ENCODE measurements around the gene MVP.
"Not testable (repeated sequence)": the region's sequence is repeated elsewhere in the genome, so short reads cannot be mapped to it uniquely, and the experiment has no call there.

MVP gene

DNA sequence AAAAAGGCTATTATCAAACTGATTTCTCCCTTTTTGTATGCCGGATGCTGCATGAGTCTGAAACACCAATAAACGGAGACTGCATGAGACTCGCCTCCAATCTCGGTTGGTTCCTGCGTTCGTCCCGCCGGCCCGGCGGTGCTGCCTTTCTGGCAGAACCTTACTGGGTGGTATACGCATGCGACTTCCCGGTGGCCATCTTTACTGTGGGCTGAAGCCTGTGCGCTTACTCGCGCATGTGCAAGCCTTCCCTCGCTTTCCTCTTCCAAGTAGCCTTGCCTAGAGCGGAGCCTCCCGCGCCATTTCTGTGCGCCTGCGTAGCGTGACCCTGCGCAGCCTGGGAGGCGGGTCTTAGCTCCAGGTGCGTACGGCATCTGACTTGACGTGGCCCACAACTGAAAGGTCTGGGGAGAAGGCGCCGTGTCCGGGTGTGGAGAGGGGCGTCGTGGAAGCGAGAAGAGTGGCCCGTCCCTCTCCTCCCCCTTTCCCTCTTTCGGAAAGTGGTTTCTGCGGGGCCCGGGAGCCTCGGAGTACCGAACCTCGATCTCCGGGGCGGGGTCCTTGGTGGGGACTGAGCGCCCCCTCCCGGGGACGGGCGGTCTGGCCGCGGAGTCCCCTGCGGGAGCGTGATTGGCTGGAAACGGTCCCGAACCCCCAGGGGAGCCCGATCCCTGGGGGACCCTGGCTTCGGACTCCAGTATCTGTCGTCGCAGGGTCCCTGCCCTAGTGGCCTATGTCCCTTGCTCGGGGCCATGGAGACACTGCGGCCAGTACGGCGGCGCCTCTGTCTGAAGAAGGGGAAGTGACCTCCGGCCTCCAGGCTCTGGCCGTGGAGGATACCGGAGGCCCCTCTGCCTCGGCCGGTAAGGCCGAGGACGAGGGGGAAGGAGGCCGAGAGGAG is 4.2 kb upstream of the MVP start, which contains the start of gene PAGR1:
Gene PAGR1 (plus strand): TSS at position 360 of the 901 bp plus-strand sequence. CDS start 374 bp downstream, at position 734.
- peak; percentile 98 for DNase-seq

GRCh38 chr16:29816694-29817441 is 3.4 kb upstream of the MVP start:
- DNase-seq = peak; percentile 84

DNA sequence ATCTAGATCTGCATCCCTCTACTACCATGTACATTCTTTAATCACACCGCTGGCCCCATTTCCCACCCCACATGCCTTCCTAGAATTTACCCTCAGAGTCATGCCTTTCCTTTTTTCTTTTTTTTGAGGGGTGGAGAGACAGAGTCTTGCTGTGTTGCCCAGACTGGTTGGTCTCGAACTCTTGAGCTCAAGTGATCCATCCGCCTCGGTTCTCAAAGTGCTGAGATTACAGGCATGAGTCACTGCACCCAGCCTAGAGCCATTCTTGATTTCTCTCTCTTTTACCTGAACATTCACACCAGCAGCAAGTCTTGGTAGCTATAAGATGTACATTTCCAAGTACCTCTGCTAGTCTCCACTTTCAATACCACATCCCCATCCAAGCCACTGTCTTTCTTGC is 2.2 kb upstream of the MVP start:
- DNase-seq = no peak

DNA sequence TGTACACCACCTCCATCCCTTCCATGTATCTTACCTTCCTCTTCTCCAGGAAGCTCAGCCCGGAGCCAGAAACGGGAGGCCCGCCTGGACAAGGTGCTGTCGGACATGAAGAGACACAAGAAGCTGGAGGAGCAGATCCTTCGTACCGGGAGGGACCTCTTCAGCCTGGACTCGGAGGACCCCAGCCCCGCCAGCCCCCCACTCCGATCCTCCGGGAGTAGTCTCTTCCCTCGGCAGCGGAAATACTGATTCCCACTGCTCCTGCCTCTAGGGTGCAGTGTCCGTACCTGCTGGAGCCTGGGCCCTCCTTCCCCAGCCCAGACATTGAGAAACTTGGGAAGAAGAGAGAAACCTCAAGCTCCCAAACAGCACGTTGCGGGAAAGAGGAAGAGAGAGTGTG is 756 bp upstream of the MVP start:
- no peak for DNase-seq

DNA sequence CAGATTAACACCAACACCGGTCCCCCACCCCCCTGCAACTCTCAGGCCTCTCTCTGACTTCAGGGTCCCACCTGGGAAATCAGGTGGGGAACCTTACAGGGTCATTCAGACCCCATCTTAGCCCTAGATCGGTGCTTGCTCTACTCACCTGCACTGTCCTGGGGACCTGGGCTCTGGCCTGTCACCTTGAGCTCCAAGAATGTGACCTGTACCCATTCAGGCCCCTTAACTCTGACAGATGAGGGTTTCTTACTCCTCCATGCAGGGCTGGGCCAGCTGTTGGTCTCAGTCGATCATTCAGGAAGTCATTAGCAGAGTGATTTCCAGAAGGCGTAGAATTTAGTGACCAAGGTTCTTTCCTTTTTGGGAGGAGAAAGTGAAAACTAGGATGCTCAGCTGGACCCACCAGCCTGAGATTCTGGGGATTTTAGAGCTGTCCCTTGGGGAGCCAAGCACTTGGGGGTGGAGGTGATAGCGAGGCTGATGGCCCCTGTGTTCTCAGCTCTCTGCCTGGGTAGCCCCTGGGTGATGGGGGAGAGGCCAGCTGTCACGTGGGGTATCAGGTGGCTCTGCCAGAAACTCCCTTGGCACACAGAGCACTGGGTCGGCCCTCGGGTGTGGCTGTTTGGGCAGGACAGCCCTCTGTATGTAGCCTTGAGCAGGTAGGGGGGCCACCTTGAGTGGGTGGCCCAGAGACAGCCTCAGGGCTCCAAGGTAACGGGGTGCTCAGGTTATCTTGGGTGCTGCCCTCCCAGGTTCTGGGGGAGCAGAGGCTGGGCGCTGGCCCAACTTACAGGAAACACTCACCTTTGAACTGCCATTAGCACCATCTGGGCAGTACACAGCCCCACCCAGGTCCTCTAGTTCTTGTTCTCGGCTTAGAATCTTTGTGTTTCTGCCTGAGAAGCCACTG is 724 bp downstream of the MVP start:
- DNase-seq = peak; percentile 74

DNA sequence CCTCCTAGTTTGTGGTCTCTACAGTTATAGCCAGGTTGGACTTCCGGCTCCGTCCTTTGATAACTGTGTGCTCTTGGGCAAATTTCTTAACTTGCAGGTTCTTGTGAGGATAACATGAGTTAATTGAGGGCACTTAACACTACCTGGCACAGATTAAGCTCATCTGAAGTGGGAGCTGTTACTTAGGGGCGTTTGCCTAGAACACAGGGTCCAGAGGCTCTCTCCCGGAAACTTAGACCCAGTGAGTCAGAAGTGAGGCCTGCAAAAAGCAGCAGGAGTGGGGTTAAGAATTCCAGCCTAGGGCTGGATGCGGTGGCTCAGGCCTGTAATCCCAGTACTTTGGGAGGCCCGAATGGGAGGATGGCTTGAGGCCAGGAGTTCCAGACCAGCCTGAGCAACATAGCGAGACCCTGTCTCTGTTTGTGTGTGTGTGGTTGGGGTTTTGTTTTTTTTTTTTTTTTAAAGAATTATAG is 1.4 kb downstream of the MVP start:
- DNase-seq = no peak

DNA sequence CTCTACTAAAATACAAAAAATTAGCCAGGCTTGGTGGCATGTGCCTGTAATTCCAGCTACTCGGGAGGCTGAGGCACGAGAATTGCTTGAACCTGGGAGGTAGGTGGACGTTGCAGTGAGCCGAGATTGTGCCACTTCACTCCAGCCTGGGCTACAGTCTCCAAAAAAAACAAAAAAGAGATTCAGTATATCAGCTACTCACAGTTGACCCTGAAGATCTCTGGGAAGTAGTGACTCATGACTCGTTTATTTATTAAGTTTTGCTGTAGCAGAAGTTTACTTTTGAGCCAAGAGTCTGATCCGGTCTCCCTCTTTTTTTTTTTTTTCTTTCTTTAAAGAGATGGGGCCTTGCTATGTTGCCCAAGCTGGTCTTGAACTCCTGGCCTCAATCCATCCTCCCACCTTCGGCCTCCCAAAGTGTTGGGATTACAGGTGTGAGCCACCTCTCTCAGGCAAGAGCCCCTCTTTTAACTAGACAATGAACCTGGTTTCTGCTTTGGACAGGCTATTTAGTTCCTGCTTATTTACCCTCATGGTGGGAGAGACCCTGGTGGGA is 4.4 kb downstream of the MVP start:
- DNase-seq = no peak

- DNase-seq = peak; percentile 73
These were observed 5.1 kb downstream of the MVP start for GRCh38 chr16:29825145-29826044.

DNA sequence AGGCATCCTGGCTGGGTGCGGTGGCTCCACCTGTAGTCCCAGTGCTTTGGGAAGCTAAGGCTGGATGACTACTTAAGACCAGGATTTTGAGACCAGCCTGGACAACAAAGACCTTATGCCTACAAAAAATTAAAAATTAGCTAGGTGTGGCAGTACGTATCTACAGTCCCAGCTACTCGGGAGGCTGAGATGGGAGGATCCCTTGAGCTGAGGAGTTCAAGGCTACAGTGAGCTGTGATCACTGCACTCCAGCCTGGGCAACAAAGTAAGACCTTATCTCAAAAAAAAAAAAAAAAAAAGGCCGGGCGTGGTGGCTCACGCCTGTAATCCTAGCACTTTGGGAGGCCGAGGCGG is 6.1 kb downstream of the MVP start:
- no peak for DNase-seq

GRCh38 chr16:29830774-29831173 is 10.5 kb downstream of the MVP start:
- no peak for DNase-seq

GRCh38 chr16:29831490-29831889 is 11.2 kb downstream of the MVP start:
- no peak for DNase-seq

- DNase-seq = not testable (repeated sequence)
These were observed 13.0 kb downstream of the MVP start for GRCh38 chr16:29833219-29833618.

- no peak for DNase-seq
These were observed 13.8 kb downstream of the MVP start for GRCh38 chr16:29834079-29834478.

DNA sequence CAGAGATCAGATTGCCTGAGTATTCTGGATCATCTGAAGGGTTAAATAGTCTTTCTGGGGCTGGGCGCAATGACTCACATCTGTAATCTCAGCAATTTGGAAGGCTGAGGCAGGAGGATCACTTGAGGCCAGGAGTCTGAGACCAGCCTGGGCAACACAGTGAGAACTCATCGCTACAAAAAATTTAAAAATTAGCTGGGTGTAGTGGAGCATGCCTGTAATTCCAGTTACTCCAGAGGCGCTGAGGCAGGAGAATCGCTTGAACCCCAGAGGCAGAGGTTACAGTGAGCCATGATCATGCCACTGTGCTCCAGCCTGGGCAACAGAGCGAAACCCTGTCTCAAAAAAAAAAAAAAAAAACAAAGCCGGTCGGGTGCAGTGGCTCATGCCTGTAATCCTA is 15.7 kb downstream of the MVP start:
- DNase-seq = no peak

DNA sequence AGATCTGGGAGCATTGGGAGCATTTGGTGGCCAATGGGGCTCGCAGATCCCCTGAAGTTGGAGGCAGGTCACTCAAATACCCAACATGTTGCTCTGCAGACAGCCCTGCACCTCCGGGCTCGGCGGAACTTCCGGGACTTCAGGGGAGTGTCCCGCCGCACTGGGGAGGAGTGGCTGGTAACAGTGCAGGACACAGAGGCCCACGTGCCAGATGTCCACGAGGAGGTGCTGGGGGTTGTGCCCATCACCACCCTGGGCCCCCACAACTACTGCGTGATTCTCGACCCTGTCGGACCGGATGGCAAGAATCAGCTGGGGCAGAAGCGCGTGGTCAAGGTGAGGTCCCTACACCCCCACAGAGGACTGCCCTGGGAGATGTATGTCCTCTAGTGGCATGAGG is 16.4 kb downstream of the MVP start:
- no peak for DNase-seq

DNA sequence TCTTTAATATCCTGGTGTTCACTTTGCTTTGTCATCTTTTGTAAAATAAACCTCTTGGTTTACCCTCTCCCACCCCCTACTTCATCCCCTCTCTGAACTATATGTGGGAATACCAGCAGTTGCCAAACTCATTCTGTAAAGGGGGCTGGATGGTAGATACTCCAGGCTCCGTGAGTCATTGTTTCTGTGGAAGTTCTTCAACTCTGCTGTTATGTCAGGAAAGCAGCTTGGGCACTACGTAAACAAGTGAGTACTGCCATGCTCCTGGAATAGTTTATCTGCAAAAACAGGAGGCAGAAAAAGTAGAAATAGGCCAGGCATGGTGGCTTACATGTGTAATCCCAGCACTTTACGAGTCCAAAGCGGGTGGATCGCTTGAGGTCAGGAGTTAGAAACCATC is 17.6 kb downstream of the MVP start:
- no peak for DNase-seq

DNA sequence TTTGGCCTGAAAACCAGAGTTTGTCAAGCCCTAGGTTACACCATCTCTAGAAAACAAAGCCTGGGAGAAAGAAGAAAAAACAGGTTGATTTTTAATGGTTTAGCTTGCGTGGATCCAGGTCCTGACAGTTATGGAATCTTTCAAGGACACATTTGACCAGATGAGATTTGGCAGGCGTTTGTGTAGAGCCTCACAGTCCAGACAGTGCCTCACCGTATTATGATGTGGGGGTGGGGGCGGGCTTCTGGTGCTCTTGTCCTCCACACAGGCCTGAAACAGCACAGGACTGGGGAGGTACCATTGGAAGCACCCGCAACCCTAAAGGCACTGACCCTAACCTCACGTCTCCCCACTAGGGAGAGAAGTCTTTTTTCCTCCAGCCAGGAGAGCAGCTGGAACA is 19.6 kb downstream of the MVP start:
- no peak for DNase-seq

DNA sequence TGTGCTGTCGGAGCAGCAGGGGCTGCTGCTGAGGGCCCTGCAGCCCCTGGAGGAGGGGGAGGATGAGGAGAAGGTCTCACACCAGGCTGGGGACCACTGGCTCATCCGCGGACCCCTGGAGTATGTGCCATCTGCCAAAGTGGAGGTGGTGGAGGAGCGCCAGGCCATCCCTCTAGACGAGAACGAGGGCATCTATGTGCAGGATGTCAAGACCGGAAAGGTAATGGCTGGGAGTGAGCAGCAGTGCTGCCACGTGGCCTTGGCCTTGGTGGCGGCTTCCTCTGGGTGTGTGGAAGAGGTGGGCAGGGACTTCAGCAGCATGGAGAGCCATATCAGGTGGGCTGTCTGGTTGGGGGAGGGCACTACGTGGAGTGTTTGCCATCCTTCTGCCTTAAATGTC is 20.0 kb downstream of the MVP start:
- DNase-seq = no peak

DNA sequence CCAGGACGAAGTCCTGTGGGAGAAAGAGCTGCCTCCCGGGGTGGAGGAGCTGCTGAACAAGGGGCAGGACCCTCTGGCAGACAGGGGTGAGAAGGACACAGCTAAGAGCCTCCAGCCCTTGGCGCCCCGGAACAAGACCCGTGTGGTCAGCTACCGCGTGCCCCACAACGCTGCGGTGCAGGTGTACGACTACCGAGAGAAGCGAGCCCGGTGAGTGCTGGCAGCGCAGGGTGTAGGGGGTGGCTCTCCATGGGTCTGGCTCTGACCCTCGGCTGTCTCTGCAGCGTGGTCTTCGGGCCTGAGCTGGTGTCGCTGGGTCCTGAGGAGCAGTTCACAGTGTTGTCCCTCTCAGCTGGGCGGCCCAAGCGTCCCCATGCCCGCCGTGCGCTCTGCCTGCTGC is 21.4 kb downstream of the MVP start:
- no peak for DNase-seq

DNA sequence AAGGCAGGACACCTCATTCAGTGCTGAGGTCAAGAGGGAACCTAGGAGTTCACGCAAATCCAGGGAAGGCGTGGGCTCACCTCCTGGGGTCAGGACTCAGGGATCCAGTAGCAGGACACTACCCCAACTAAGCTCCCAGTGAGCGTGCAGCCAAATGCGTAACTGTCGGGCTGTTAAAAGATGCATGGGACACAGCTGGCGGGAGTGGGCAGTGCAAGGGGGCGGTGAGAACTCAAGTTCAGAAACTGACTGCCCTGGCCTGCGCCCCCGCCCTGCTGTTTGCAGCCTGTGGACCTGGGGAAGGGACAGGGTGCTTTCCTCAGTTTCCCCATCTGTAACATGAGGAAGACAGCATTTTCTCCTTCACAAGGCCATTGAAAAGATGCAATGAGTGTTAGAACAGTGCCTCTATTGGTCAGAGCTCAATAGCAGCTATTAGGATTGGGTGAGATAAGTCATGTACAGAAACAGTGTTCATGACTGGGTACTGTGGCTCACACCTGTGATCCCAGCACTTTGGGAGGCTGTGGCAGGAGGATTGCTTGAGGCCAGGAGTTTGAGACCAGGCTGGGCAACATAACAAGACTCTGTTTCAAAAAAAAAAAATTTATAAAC is 22.6 kb downstream of the MVP start:
- DNase-seq = no peak

- no peak for DNase-seq
These were observed 23.7 kb downstream of the MVP start for GRCh38 chr16:29843931-29844330.
